Neural progenitor cell (in vitro differentiated cells): ENCODE data around the gene PPM1B.

Experiments used
- CTCF ChIP-seq: fragments of 200-600 bp; sonication (generic); IDR thresholded peaks from 2 replicates; pipeline ENCODE4 v1.5.1; 2017; ENCODE audit warnings: antibody characterized with exemption, mild to moderate bottlenecking
- EZH2 ChIP-seq: fragments of 200-600 bp; sonication (generic); IDR thresholded peaks from 2 replicates; pipeline ENCODE4 v1.6.1; 2017; ENCODE audit warnings: antibody characterized with exemption, mild to moderate bottlenecking, moderate library complexity

- TF ChIP-seq CTCF (no peak), EZH2 (no peak)
These were observed 48.2 kb upstream of the PPM1B start for GRCh38 chr2:44120428-44120827.
